ENCODE data around the gene SGSM1.

DNA sequence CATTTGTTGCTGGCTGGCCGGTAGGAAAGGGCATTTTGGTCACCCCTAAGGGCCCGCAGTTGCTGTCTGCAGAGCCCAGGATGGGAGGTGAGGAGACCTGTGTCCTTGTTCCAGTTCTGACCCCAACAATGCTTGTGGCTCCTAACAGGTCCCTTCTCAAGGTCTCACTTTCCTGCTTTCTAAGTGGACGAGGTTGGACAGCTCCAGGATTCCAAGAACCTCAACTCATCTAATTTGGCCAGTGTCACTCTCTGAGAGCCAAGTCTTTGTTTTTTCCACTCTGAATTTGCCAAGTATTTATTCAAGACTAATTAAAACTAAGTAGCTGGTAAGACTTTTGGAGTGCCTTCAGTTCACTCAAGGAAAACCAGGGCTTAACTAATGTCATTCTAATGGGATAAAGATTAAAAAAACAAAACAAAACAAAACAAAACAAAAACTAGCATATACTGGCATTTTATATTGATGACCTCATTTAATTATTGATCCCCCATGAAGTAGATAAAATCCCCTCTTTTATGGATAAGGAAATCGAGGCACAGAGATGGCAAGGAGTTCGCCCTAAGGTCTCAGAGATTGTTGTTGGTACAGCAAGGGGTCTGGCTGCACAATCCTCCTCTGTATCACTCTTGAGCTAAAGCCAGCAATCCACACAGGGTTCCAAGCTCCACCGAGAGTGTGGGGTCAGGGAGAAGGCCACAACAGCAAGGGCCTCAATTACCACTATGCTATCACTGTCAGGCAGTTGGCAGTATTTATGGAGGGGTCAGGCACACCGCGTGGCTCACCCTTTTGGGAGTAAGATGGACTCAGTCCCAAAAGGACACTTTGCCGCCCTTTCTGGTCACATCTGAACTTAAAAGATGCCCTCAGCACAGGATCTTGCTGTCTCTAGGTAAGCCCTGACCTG, 8.1 kb downstream of the SGSM1 start:
- TF ChIP-seq POLR2AphosphoS5 (IDR thresholded peaks at IDR 0.05), result no peak
- TF ChIP-seq, protein P1, sequence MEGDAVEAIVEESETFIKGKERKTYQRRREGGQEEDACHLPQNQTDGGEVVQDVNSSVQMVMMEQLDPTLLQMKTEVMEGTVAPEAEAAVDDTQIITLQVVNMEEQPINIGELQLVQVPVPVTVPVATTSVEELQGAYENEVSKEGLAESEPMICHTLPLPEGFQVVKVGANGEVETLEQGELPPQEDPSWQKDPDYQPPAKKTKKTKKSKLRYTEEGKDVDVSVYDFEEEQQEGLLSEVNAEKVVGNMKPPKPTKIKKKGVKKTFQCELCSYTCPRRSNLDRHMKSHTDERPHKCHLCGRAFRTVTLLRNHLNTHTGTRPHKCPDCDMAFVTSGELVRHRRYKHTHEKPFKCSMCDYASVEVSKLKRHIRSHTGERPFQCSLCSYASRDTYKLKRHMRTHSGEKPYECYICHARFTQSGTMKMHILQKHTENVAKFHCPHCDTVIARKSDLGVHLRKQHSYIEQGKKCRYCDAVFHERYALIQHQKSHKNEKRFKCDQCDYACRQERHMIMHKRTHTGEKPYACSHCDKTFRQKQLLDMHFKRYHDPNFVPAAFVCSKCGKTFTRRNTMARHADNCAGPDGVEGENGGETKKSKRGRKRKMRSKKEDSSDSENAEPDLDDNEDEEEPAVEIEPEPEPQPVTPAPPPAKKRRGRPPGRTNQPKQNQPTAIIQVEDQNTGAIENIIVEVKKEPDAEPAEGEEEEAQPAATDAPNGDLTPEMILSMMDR (IDR thresholded peaks at IDR 0.05), result no peak
- TF ChIP-seq POLR2A (IDR thresholded peaks at IDR 0.05), result no peak

Data from breast epithelium (tissue), 3 donors.